HG02973 (cell line): ENCODE data around the gene CFAP97D2.
"Not testable (repeated sequence)": the region's sequence is repeated elsewhere in the genome, so short reads cannot be mapped to it uniquely, and the experiment has no call there.

ENCODE experiments used
- ATAC-seq: cut with Tn5 transposase; IDR thresholded peaks from one replicate; pipeline ENCODE4 v1.9.1; 2021; ENCODE audit warnings: moderate library complexity; ENCODE audit not compliant: unreplicated experiment

The CFAP97D2 gene

DNA sequence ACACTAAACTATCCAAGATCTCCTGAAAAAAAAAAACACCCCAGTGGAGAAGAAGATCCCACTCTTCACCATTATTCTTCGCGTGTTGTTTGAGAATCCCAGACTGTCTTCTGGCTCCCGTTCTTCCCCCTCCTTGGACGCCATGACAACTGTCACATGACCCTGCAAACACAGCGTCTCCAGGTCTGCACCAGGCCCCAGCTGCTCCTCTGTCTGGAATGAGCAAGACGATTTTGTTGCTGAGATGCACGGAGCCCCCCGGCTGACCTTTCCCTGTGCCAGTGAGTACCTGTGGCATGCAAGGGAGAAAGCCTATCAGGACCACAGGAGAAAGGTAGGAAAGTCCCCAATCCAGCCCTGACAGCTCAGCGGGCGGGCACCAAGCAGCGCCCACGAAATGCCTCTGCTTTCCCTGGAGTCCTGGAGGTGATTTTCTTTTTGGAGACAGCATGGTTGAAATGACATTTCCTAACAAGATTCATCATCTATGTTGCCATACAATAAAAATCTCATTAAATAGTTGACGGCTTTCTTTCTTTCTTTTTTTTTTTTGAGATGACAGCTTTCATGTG lies at the start of gene CFAP97D2:
Gene CFAP97D2 (plus strand): TSS at position 171 of the 572 bp plus-strand sequence. CDS start 74 bp downstream, at position 245.
- no peak for ATAC-seq

DNA sequence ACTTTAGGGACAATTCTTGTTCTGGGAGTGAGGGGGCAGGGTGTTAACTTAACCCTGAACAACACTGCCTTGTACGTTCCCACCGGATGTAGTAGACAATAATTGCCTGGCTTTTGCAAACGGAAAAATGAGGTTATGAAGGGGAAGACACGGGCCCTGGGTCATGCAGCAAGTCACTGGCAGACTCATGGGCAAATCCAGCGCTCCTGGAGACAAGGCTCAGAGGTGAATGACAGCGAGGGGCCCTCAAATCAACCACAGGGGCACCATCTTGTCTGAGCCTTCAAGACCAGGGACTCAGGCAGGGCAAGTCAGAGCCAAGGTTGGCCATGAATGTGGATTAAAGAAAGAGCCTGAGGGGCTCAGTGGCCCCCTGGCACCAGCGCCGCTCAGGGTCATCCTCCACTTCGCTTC lies 49.4 kb upstream of the CFAP97D2 start:
- no peak for ATAC-seq

DNA sequence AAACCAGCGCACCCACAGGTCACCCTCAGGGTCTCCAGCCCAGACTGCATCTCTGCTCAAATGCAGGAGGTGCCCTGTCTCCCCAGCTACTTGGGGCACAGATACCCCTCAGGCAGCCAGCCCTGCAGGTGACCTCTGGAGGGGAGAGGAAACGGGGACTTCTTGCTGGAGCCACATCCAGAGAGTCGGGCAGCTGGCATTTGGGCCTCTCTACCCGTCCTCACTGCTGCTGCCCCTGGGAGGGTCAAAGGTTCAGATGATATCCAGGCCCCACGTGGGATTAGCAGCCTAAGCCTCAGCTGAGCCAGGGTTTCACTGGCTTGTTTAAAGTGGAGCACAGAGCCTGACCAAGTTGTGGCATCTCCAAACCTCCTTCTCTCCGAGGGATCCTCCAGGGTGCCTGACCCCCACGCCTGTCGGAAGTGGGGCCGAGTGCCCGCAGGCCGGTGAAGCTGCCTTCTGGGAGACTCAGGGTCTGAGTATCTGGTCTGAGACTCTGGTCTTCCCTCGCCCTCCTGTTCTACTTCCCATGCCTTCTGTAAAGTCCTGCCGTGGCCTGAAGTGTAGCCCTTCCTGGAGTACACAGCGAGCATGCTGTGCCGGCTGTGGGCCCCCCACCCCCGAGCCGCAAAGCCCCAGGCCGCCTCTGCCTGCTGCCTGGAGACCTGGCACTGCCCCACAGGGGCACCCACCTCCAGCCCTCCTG lies 48.8 kb upstream of the CFAP97D2 start:
- ATAC-seq, result no peak

DNA sequence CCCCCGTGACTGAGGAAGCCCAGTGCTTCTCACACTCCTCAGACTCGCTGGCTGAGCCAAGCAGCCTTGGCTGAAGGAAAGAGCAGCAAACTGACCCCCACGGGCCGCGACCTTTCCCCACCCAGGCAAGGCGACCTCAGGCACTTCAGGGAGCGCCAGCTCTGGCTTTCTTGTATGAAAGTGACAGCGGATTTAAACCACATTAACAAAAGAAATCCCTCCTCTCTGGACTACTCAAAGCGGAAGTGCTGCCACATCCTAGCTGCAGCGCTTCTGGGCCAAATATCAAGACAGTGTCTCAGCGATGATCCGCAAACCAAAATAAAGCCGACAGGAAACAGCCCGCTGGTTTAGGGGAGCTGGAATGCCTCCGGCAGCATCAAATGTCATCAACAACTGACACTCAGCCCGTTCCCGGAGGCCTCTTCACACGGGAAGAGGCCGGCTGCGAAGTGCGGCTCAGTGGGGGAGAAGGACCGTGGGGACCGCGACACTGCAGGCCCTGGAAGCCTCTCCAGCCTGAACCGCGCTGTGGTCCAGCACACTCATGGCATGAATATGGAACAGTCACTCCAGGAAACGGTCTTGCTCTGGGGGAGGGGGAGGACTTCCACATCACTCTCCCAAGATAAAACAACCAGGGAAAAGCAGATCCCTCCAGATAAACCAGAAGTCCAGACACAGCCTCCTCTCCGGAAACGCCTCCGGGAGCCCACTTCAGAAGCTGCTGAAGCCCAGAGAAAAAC lies 48.0 kb upstream of the CFAP97D2 start:
- no peak for ATAC-seq

DNA sequence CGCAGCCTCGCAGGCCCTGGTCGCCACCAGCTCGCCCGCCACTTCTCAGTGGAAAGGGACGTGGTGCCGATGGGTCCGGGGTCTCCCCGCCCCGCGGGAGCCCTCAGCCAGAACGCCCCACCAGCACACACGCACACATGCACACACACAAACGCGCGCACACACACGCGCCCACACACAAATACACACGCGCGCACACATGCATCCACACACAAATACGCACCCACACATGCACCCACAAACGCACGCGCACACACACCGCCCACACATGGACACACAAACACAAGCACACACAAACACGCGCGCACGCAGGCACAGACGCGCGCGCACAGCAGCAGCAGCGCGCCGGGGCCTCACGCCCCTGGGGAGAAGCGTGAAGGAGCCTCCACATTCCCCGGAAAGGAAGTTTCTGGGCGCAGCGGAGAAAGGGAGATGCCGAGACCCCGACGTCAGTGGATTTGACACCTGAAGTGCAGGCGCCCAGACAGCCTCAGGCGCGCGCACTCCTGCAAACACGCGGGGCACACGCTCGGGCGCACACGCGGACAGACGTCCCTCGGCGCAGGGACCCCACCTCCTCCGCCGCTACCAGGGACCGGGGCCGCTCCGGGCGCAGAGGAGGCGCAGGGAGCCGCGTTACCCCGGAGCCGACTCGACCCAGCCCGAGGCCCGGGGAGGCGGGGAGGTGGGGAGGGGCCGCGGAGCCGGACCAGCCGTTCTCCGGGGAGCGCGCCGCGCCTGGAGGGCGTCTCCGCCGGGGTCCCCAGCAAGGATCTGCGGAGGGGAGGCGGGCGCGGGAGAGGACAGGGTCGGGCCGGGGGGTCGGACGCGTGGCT lies 47.3 kb upstream of the CFAP97D2 start:
- ATAC-seq, result peak; percentile 11

DNA sequence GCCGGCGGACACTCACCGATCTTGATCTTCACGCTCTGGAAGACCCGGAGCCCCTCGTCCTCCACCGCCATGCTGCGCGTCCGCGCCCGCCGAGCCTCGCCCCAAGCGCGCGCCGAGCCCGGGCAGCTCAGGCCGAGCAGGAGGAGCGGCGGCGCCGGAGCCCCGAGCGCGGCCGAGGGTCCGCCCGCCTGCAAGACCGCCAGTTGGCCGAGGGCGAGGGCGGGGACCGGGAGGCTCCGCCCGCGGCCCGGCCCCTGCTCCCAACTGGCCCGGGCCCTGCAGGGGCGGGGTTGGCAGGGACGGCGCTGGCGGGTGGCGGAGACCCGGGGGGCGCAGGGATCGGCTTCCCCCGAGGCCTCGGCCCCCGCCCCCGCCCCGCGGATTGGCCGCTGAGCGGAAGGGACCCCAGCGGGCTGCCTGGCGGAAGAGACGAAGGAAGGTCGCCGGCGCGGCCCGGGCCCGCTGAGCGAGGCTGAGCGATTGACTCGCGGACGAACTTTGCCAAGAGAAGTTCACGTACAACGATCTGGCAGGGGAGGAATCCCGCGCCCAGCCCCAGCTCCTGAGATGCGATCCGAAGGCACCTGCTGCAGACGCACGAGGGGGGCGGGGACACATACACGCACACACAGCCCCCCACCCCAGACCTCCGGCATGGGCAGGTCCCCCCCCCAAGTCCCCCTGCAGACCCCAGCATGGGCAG lies 46.5 kb upstream of the CFAP97D2 start, which contains the start of gene RASA3:
Gene RASA3 (minus strand): TSS at position 205 of the 703 bp plus-strand sequence. CDS start 134 bp downstream, at position 71.
- peak; percentile 62 for ATAC-seq

DNA sequence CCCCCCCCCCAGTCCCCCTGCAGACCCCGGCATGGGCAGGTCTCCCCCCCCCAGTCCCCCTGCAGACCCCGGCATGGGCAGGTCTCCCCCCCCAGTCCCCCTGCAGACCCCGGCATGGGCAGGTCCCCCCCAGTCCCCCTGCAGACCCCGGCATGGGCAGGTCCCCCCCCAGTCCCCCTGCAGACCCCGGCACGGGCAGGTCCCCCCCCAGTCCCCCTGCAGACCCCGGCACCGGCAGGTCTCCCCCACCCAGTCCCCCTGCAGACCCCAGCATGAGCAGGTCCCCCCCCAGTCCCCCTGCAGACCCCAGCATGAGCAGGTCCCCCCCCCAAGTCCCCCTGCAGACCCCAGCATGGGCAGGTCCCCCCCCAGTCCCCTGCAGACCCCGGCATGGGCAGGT lies 45.9 kb upstream of the CFAP97D2 start:
- not testable (repeated sequence) for ATAC-seq

DNA sequence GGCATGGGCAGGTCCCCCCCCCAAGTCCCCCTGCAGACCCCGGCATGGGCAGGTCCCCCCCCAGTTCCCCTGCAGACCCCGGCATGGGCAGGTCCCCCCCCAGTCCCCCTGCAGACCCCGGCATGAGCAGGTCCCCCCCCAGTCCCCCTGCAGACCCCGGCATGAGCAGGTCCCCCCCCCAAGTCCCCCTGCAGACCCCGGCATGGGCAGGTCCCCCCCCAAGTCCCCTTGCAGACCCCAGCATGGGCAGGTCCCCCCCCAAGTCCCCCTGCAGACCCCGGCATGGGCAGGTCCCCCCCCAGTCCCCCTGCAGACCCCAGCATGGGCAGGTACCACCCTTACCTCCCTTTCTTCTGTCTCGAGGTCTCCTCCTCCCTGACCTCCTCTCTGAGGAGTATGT lies 45.5 kb upstream of the CFAP97D2 start:
- ATAC-seq, result not testable (repeated sequence)

DNA sequence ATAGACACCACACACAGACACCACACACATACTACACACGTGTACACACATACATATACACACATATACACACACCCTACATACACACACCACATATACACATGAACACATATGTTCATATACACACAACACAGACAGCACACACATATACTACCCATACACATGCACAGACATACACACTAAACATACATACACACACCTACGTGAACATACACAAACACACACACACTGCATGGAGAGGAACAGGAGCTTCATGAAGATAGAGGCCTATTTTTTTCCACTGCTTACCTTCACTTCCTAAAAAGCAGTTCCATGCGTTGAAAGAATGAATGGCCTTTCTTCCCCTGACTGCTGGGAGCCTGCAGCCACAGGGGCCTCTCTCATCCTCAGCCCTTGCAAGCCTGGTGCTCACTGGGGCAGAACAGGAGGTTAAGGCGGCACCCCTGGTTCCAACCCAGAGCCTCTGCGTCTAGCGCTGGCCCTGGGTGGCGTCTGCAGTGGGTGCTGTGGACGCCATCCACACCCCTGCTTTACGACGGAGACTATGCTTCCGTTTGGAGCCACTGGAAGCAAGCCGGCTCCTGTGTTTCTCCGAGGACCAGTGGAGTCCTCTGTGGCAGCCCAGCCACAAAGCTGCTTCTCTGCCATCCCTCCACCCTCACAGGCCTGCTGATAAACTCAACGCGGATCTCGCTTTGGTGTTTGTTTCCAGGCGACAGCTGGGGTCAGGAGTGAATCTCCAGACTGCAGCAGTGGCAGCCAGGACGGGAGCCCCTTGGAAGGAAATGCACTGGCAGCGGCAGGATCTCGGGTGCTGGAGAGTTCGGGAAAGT lies 44.7 kb upstream of the CFAP97D2 start:
- ATAC-seq, result no peak

DNA sequence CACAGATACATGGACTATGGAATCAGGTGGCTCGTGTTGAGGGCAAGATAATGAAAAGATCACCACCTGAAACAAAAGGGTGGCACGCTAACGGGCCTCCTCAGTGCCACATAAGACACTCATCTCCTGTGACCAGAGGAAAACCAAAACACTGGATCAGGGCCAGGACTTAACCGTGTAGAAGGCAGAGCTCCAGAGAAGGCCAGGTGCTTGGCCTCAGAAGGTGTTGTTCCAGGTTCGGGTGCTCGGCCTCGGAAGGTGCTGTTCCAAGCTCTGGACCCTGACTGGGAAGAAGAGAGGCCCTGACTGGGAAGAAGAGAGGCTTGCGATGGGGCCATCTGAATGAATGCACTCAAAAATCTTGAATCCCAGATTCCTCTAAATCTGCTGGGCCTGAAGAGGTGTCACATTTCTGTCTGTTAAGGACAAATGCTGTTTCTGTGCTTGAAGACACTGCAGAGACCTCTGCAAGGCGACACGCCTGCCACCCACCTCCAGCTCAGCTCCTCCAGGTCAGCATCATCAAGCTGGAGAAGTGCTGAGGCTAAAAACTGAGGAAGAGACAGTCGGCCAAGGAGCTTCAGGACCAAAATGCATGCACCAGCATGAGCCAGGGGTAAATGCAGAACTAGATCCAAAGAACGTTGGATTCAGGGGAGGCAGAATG lies 44.0 kb upstream of the CFAP97D2 start:
- no peak for ATAC-seq

DNA sequence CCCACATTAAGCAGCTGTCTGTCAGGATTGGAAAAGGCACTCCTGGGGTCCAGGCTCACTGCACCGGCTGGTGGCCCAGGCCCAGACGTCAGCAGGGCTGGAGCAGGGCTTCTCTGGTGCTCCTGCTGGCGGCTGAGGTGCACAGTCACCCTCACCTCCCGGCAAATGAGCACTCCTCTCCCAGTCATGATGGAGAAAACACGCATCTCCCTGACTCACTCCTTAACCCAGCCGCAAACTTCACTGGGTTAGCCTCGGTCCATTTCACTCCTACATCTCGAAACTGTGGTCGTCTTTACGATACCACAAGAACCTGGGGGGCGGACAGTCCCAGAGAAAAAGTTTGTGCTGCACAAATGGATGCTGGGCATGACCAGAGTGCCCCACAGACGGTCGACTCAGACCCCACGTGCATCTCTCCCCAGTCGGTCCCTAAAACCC lies 43.3 kb upstream of the CFAP97D2 start:
- ATAC-seq, result no peak

DNA sequence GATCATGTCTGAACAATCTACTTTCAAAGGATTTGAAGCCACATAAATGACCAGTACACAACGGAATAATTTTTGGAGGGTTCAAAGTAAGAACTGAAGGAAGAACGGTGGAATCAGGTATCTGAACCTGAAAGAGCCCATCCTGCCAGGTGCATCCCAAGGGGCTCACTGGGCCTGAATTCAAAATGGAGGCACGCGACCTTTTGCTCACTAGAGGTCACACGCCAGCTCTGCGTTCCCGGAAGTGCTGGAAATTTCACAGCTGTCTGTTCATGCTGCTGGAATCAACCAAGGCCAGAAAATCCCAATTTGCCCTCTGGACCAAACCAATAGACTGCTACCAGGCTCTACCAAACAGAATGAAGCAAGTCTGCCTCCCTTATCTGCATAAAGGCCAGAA lies 42.5 kb upstream of the CFAP97D2 start:
- ATAC-seq, result no peak

DNA sequence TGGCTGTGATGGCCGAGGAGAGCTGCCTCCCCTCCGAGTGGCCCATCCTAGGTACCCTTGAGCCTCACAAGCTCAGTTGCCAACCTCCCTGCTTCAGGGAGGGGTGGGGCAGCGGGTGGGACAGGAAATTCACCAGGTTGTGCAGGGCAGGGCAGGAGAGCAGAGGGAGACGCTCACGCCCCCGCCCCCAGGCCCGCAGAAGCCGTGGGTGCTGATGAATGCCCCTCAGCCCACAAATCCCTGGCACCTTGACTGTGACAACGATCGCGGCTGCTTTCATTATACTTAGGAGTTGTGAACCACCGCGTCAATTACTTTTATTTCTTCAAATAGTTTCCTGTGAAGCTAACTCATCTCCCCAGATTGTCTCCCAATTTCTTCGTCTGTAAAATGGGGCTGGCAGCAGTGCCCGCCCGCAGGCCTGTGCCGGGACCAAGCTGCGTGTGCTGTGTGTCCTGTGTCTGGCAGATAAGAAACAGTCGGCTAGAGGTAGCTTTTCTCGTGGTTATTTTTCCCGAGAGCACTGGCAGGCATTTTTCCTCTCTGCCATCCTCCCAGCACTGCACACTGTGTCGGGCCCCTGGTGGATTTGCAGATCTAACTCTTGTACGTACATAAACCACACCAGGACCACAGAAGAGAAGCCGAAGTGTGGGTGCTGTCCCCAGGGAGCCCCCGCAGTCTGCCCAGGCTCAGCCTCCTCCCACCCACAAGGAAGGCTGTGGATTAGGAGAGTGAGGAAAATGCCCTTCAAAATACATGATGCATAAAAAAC lies 38.7 kb upstream of the CFAP97D2 start:
- ATAC-seq, result no peak

DNA sequence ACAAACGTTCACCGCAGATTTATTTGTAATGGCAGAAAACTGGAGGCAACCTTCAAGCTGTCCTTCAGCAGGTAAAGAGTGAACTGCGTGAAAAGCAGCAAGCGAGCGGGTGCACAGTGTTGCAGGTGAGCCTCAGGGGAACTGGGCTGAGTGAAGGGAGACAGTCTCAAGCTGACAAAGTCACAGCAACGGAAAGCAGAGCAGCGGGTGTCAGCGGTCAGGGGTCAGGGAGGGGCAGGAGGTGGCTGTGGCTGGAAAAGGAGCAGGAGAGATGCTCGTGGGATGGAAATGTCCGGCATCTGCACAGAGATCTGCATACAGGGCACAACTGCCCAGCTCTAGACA lies 38.2 kb upstream of the CFAP97D2 start:
- ATAC-seq, result no peak

DNA sequence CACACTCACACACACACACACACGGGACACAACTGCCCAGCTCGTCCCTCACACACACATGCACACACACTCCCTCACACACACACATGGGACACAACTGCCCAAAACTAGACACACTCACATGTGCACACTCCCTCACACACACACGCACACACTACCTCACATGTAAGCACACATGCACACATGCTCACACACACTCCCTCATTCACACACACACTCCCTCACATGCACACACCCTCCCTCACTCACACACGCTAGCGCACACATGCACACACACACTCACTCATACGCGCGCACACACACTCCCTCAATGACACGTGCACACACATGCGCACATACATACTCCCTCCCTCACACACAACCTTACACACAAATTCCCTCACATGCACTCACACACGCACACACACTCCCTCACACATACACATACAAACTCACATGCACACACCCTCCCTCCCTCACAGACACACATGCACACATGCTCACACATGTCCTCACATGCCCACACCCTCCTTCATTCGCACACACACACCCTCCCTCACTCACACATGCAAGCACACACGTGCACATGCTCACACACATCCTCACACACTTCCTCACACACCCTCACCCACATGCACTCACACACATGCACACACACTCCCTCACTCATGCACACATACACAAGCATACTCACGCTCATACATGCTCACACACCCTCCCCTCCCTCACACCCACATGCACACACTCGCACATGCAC lies 37.6 kb upstream of the CFAP97D2 start:
- no peak for ATAC-seq

DNA sequence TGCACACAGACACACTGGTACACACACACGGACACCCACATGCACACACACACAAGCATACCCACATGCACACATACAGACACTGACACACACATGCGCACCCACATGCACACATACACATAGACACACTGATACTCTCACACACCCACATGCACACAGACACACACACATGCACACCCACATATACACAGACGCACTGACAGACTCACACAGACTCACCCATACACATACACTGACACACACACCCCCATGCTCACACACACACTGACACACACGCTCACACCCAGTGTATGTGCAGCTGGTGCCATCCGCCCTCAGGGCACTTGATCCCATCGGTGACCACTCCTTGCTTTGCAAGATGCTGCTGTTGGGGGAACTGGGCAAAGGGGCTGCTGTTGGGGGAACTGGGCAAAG lies 36.9 kb upstream of the CFAP97D2 start:
- ATAC-seq, result no peak

DNA sequence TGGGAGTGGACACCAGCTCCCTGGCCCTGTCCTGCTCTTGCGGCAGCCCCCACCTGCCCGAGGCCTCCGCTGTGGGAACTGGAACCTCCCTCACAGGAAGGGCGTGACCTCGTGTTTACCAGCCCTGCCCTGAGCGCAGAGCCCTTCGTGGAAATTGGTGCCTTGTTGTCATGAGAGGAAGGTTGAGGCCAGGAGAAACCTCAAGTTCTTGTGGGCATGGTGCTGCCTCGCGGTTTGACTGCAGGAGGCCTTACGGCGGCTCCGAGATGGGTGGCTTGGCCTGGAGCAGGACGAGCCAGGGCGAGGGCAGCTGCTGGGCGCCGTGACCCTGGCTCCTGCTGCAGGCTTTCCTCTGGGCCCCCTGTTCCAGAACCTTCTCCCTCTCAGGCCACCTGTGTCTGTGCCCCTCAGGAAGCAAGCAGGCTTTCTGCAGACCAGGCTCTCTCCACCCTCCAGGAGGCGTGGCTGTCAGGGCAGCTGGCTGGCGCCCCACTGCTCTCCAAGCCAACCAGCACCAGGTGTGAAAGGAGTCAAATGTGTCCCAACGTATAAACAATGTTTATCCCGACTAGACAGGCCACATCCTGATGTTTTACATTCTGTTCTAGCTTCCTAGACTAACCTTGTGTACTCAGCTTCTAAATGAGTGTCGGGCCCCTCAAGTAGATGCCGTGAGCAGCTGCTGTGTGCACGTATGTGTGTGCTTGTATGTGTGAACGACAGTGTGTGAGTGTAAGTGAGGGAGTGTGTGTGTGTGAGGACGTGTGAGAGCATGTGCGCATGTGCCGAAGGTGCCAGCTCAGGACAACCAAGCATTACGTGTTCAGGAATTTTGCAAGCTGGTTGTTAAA lies 36.2 kb upstream of the CFAP97D2 start:
- ATAC-seq, result no peak
